GM12873 (cell line): ENCODE measurements around the gene TRIM36.

Experiments
- CTCF ChIP-seq: IDR thresholded peaks from 2 replicates; pipeline ENCODE4 v1.5.1; 2012; ENCODE audit warnings: low read depth, mild to moderate bottlenecking, moderate library complexity, low read length, control low read depth; ENCODE audit not compliant: insufficient read depth; ENCODE audit errors: missing control alignments

Gene TRIM36

GRCh38 chr5:115179394-115180164 is 9.9 kb upstream of the TRIM36 start:
- no peak for TF ChIP-seq CTCF

GRCh38 chr5:115179030-115179393 is 9.3 kb upstream of the TRIM36 start:
- no peak for TF ChIP-seq CTCF

- TF ChIP-seq CTCF = no peak
These were observed 1.3 kb upstream of the TRIM36 start for GRCh38 chr5:115170929-115171510.

- TF ChIP-seq CTCF = no peak
These were observed 623 bp upstream of the TRIM36 start for GRCh38 chr5:115170134-115170928.

GRCh38 chr5:115168829-115169486 is 750 bp downstream of the TRIM36 start:
- TF ChIP-seq CTCF = no peak

GRCh38 chr5:115166744-115167393 is 2.8 kb downstream of the TRIM36 start:
- no peak for TF ChIP-seq CTCF
